ENCODE measurements around the gene FKBP10.
"Not testable (repeated sequence)": the region's sequence is repeated elsewhere in the genome, so short reads cannot be mapped to it uniquely, and the experiment has no call there.

Gene FKBP10

DNA sequence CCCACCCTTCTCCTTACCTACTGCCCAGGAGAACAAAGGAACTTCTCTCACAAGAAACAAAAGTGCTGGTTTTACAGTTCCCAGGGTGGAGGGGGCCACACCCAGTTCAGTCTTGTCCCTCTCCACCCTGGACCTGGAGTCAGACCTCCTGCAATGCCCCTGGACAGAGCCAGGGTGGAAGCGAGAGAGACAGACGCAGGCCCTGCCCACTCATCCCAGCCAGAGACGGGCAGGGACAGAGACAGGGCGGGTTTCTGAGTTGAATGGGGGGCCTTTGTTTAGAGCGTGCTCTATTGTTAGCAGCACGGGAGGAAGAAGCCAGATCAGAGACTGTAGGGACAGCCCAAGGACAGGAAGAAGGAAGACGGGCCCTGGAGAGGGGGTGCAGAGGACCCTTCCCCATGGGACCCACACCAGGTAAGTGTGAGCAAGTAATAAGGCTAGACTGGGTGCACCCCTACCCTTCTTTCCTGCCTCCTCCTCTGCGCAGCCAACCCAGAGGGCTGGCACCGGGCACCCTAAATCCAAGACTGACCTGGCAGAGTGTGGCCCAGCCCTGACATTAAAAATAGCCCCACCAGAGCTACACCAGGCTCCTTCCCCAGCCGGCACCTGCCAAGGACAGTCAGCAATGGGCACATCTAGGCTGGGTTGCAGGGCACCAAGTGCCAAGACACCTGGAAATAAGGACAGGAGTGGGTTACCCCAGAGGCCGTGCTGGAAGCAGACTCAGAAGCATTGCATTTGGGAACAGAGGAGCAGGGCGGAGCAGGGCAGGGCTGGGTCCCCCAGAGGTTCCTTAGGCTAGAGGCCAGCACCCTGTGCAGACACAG lies 37.2 kb upstream of the FKBP10 start:
- DNase-seq (ENCODE audit: low read depth in 2 of 2) = peak in 1 of 2 donors; percentile 36
- no peak for TF ChIP-seq CTCF (IDR thresholded peaks at IDR 0.05; ENCODE audit: low read depth, low read length)
- H3K4me3 ChIP-seq (replicated peaks in 1 of 2; ENCODE audit: low read depth in 2 of 2, low read length in 2 of 2) = no peak overlapping the region

- not testable (repeated sequence) for H3K4me3 ChIP-seq (replicated peaks in 1 of 2; ENCODE audit: low read depth in 2 of 2, low read length in 2 of 2); DNase-seq (ENCODE audit: low read depth in 2 of 2)
These were observed 36.4 kb upstream of the FKBP10 start for GRCh38 chr17:41776262-41776900.

GRCh38 chr17:41777157-41777573 lies 35.6 kb upstream of the FKBP10 start:
- H3K4me3 ChIP-seq (replicated peaks in 1 of 2; ENCODE audit: low read depth in 2 of 2, low read length in 2 of 2) = peak overlapping the region in 1 of 2 donors; percentile 18
- DNase-seq (ENCODE audit: low read depth in 2 of 2) = peak in 1 of 2 donors; percentile 70
- peak; percentile 47 for TF ChIP-seq CTCF (IDR thresholded peaks at IDR 0.05; ENCODE audit: low read depth, low read length)

GRCh38 chr17:41777574-41778188 lies 35.1 kb upstream of the FKBP10 start:
- DNase-seq (ENCODE audit: low read depth in 2 of 2) = peak; percentile 95 to 98

DNA sequence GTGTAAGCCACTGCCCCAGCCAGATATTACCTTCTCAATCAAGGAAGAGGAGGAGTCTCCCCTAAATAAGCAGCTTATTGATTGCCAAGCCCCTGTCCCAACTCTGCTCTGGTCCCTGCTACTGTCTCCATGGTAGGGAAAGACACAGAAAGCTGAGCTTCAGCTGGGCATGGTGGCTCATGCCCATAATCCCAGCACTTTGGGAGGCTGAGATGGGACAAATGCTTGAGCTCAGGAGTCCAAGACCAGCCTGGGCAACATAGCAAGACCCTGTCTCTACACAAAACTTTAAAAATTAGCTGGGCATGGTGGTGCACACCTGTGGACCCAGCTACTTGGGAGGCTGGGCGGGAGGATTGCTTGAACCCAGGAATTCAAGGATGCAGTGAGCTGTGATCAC lies 32.9 kb upstream of the FKBP10 start:
- TF ChIP-seq CTCF (IDR thresholded peaks at IDR 0.05; ENCODE audit: low read depth, low read length) = no peak
- no peak for DNase-seq (ENCODE audit: low read depth in 2 of 2)
- no peak overlapping the region for H3K4me3 ChIP-seq (replicated peaks in 1 of 2; ENCODE audit: low read depth in 2 of 2, low read length in 2 of 2)

More at GRCh38 chr17:41777574-41778188, 35.1 kb upstream of the FKBP10 start:
- TF ChIP-seq CTCF (IDR thresholded peaks at IDR 0.05; ENCODE audit: low read depth, low read length) = peak; percentile 18
- H3K4me3 ChIP-seq (replicated peaks in 1 of 2; ENCODE audit: low read depth in 2 of 2, low read length in 2 of 2) = peak overlapping the region in 1 of 2 donors; percentile 18

DNA sequence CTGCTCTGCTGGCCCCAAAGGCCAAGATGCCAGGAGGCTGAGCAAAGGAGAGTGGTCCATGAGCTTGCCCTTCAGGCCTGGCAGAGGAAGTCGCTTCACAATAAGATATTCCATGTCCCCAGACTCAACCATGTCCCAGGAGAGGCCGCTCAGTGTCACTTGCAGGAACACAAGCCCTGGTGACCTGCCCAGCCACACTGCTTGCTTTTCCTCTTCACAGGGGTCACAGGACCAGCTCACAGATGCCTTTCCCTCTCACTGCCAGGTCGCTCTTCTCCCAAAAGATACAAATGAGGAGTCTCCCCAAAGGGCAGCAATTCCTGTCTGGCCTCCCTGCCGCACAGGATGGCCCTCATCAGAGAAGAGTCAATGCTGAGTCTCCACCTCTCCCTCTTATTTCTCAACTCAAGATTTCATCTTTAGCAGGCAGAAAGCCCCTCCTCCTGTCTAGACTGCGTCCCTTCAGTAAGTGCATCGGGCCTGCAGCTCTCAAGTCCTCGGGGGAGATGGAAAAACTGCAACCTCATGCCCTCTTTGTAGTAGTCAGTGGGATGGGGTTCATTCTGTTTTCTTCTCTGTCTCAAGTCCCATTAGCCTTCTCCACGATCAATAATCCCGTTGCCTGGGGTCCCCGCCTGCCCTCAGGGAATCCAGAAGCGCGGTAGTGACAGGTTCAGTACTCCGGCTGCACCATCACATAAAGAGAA lies 31.2 kb upstream of the FKBP10 start:
- TF ChIP-seq CTCF (IDR thresholded peaks at IDR 0.05; ENCODE audit: low read depth, low read length) = no peak
- no peak overlapping the region for H3K4me3 ChIP-seq (replicated peaks in 1 of 2; ENCODE audit: low read depth in 2 of 2, low read length in 2 of 2)
- DNase-seq (ENCODE audit: low read depth in 2 of 2) = peak; percentile 26 to 43
